HG03097 (cell line): ENCODE data around the gene CASKIN1.

Source experiments
- ATAC-seq: cut with Tn5 transposase; IDR thresholded peaks from one replicate; pipeline ENCODE4 v1.9.1; 2021; ENCODE audit not compliant: unreplicated experiment, low FRiP score

The CASKIN1 gene

DNA sequence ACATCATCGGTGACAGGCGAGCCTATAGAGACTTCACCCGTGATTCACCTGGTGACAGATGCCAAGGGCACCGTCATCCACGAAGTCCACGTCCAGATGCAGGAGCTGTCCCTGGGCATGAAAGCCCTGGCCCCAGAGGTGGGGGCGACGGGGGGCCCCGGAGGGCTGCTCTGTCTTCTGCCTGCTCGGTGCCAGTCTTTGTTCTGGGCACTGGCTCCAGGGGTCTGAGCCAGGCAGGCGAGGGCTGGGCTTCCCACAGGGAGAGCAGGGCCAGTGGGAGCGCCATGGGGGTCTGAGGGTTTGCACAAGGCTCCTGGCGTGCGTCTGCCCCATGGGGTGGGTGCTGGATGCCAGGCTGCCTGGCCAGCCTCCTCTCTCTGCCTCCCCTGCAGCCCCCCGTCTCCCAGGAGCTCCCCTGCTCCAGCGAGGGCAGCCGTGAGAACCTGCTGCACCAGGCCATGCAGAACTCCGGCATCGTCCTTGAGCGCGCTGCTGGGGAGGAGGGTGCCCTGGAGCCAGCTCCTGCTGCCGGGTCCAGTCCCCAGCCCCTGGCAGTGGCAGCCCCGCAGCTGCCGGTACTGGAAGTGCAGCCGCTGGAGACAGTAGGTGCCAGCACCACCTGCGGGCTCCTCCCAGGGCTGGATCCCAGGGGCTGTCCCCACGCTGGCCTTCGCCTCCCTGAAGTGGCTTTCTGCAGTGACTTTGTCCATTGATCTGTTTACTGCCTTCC is 36.8 kb upstream of the CASKIN1 start:
- no peak for ATAC-seq

DNA sequence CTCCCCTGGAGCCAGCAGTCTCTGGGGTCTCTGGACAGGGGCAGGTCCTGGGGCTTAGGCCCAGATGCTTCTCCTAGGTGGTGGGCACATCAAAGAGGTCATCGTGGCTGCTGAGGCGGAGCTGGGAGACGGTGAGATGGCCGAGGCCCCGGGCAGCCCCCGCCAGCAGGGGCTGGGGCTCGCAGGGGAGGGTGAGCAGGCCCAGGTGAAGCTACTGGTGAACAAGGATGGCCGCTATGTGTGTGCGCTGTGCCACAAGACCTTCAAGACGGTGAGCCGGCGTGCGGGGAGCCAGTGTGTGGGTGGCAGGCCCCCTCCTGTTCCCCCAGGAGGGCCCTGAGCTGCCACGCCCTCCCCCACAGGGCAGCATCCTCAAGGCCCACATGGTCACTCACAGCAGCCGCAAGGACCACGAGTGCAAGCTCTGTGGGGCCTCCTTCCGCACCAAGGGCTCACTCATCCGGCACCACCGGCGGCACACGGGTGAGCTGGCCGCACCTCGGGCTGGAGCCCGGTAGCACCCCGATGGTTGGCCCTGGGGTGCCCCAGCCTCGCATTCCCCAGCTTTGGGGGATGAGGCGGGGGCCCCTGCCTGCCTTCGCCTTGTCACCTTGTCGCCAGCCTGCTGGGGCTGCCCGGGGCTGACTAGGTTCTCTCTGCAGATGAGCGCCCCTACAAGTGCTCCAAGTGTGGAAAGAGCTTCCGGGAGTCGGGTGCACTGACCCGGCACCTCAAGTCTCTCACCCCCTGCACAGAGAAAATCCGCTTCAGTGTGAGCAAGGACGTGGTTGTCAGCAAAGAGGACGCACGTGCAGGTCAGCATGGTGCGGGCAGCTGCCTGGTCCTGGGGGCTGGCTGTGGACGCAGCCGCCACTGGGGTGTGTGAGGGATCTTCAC is 35.9 kb upstream of the CASKIN1 start:
- ATAC-seq, result no peak

DNA sequence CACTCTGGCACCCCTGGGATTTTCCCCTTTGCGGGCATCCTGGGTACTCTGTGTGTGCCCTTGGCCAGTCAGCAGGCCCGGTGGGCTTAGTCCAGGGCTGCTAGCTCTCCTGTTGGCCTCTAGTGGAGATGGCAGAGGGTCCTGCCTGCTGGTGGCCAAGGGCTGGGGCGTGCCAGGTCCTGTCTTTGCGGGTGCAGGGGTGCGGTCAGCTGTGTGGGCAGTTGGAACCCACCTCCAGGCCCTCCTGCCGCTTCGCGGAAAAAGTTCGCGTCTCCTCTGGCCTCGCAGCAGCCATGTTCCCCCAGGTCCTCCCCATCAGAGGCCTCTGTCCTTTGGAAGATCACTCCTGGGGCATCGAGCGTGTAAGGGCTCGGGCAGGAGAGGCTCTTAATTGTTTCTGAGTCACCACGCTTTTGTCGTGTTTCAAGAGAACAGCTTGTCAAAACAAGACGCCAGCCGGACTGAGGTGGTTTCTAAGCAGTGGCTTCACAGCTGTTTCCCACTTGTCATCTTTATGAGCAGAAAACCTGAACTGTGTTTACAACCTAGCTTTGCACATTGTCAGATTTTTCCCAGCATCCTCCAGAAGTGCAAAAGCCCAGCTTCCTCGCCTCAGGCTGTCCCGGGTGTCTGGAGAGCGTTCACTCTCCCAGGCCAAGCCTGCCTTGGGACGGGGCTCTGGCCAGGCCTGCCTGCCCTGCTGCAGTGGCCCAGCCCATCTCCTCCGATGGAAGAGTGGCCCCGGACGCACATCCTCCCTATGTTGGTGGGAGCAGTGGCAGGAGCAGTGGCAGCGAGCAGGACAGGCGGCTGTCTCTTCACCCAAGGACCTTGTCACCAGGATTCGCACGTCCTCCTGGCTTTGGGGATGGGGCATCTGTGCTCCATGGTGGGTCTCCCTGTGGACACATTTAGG is 34.9 kb upstream of the CASKIN1 start:
- no peak for ATAC-seq

DNA sequence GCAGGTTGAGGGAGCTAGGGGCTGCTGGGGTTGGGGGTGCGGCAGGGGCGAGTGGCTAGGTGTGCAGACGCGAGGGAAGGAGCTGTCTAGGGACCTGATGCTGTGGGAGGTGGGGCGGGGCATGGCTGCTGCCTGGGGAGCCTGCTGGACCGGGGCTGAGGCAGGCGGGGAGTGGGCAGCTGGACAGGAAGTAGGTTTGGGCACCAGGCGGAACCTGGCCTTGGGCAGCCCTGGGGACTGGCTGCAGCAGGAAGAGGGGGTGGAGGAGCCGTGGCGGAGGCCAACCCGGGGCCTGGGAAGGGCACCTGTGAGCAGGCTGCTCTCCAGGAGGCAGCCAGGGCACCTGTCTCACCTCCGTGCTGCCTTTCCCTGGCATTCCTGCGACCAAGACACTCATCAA is 34.0 kb upstream of the CASKIN1 start:
- no peak for ATAC-seq

DNA sequence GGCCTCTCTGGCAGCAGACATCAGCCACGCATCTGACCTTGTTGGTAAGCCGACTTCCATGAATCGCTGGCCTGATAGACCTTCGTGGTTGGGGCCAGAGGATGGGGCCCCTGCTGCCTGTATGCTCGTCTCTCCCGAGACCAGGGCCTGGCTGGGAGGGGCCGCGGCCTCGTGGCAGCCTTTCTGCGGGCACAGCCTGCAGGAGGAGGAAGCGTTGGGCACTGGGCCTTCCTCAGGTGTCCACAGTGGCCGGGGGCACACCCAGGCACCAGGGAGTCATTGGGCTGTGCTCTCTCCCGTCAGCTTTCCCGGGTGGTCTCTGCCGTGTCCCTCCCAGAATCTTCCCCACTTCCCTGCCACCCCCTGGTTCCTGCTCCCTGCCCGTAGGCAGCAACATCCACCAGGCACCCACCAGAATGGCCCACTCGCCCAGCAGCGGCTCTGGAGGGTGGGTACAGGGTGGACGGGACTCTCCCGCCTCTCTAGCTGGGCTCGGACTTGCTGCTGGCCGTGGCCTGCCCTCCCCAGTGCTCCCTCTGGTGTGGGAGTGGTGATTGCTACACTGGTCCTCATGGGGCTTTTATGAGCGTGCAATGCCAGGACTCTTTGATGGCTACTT is 33.3 kb upstream of the CASKIN1 start:
- ATAC-seq, result no peak

DNA sequence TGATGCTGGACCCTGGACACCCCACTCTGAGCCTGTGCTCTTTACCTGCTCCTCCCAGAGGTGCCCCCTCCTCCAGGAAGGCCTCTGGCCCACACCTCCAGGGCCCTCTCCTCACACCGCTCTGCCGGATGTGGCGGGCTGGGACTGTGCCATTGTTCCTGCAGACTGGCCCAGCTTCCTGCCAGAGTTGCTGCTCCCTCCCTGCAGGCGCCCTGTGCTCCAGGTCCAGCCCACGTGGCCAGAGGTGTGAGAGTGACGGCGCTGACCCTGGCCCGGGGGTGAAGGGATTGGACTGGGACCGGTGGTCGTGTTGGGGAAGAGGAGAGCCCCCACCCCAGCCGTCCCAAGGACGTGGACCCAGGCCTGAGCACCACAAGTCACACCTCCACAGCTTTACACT is 32.7 kb upstream of the CASKIN1 start:
- ATAC-seq, result no peak

DNA sequence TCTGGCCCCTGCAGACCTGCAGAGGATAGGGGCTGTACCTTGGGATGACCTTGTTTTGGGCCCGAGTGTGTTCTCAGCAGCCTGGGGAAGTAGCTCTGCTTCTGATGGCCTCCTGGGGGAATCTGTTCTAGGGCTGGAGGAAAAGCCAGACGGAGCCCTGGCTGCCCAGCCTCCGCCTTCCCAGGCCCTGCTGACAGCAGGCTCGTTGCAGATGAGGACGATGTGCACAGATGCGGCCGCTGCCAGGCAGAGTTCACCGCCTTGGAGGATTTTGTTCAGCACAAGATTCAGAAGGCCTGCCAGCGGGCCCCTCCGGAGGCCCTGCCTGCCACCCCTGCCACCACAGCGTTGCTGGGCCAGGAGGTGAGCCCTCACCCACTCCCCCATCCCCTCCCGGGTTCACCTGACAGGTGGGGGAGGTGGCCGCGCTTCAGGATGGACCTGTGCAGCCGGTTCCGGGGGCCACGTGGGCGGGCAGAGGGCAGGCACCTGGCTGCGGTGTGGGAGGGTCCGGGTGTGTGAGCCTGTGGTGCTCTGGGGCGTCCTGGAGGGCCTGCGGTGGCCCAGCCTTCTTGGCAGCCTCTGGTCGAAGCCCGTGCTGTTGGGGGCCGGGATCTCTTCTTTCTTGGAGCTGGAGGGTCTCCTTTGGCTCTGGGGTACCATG is 31.9 kb upstream of the CASKIN1 start:
- no peak for ATAC-seq

DNA sequence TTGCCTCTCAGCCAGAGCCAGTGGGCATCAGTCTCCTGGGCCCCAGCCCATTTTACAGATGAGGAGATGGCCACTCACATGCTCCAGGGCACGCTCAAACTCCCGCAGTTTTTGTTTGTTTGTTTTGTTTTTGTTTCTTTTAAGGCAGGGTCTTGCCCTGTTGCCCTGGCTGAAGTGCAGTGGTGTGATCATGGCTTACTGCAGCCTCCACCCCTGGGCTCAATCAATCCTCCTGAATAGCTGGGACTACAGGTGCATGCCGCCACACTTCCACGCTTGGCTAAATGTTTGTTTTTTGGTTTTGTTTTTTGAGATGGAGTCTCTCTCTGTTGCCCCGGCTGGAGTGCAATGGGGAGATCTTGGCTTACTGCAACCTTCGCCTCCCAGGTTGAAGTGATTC is 30.5 kb upstream of the CASKIN1 start:
- no peak for ATAC-seq

DNA sequence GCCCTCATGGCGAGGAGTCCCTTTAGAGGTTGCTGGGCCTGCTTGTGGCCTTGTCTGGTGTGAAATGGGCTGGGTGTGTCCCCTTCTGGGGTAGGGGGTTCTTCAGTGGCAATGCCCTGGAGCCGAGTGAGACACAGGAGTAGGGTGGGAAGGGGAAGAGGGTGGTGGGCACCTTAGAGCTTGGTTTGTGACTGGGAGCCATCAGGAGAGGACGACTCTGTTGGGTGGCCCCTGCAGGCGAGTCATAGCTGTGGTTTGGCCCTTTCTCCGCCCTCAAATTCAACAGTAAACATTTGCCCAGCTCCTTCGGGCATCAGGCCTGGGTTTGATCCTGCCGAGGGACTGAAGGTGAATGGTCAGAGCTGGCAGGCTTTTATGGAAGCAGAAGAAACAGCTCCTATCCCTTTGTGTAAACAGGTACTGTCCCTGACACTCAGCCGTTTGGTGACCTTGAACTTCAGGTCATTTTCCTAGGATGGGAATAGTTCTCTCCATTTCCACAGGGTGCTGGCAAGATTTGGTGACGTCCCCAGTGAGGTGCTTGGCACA is 29.9 kb upstream of the CASKIN1 start:
- ATAC-seq, result no peak

DNA sequence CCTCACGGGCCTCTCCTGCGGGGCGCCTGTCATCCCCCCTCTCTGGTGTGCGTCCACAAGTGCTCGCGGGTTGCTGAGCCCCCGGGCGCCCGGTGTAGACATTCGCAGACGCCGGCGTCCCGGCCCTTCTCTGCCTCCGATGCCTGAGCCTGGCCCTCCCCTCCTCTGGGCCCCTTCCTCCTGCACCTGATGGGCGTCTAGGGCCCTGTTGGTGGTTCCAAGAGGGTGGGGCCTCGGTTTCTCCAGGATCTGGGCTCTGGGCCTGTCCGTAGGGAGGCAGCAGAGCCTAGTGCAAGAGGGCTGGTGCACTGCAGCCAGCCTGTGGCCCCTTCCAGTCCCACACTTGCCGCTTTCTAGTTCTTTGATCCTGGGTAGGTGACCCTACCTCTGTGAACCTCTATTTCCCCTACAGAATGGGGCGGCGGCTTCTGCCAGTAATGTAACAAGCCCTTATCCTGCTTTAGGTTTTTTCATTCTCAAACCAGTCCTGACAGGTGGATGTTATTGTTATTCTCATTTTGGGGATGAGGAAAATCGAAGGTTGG is 27.6 kb upstream of the CASKIN1 start:
- ATAC-seq, result peak; percentile 22

DNA sequence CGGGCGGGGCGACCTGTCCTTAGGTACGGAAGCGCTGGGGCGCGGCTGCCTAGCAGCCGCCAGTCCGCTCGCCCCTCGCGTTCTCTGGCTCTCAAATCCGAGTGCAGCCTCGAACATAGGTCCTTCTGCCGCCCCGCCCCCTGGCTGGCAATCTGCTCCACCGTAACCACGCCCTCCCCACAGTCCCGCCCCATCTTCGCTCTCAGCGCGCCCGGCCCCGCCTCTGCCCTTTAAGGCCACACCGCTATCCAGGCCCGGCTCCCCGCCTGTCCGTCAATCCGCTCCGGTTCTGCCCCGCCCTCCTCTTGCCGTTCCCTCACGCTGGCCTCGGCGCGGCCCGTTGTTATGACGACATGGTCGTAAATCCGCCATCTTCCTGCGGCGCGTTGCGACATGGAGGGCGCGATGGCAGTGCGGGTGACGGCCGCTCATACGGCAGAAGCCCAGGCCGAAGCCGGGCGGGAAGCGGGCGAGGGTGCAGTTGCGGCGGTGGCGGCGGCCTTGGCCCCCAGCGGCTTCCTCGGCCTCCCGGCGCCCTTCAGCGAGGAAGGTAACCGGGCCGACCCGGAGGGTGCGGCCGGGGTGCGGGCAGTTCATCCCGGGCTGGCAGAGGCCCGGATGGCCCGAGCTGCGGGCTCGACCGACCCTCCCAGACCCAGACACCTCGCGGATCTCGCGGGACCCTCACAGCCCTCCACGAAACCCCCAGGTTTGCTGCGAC is 27.0 kb upstream of the CASKIN1 start, which contains the start of gene E4F1:
Gene E4F1 (plus strand): TSS at position 371 of the 721 bp plus-strand sequence. CDS start 23 bp downstream, at position 394.
- peak; percentile 87 for ATAC-seq

DNA sequence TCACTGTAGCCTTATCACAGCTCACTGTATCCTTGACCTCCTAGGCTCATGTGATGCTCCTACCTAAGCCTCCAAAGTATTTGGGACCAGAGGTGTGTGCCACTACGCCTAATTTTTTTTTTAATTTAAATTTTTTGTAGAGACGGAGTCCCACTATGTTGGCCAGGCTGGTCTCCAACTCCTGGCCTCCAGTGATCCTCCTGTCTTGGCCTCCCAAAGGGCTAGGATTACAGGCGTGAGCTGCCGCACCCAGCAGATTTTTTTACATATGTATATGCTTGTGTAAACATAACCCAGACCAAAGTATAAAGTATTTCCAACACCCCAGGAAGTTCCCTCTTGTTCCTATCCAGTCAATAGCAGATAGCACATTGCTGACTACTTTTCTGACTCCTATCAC is 19.9 kb upstream of the CASKIN1 start:
- no peak for ATAC-seq

DNA sequence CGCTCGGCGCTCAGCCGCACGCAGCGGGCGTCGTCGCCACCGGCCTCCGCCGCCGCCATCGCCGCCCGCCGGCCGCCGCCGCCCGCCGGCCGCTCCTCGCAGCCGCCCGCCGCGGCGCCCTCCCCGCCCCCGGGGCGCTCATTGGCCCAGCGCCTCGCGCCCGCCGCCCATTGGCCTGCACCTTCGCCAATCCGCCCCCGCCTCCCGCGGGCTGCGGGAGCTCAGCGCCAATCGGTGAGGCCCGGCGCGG is 18.2 kb upstream of the CASKIN1 start, which contains the start of gene PGP:
Gene PGP (minus strand): TSS at position 122 of the 250 bp plus-strand sequence. CDS start 63 bp downstream, at position 59.
- peak; percentile 80 for ATAC-seq

DNA sequence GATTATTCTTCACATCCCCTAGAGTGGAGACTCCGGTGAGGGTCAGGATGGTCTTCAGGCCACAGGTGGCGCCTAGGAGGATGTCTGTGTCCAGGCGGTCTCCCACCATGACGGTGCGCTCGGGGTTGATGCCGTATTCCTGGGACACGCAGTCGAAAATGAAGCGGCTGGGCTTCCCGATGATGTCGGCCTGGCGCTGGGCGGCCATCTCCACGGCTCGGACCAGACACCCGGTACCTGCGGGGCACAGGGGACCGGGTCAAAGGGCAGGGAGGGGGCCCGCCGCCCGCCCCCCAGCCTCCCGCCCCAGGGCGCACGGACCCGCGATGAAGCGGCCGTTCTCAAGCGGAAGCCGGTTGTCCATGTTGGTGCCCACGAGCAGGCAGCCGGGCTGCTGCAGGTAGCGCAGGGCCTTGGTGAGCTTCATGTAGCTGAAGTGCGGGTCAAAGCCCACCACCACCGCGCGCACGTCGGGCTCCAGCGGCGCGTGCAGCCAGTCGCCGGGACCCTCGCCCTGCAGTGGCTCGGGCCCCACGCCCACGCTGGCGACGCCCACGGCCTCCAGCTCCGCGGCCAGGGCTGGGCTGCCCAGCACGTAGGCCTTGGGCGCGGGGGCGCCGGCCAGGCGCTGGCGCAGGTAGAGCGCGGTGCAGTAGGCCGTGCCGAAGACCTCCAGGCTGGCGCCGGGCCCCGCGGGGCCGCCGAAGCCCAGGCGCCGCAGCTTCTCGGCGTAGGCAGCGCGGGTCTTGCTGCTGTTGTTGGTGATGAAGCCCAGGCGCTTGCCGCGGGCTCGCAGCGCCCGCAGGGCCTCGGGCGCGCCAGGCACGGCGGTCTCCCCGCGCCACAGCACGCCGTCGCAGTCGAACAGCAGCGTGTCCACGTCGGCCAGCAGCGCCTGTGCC is 17.7 kb upstream of the CASKIN1 start:
- ATAC-seq, result peak; percentile 7

DNA sequence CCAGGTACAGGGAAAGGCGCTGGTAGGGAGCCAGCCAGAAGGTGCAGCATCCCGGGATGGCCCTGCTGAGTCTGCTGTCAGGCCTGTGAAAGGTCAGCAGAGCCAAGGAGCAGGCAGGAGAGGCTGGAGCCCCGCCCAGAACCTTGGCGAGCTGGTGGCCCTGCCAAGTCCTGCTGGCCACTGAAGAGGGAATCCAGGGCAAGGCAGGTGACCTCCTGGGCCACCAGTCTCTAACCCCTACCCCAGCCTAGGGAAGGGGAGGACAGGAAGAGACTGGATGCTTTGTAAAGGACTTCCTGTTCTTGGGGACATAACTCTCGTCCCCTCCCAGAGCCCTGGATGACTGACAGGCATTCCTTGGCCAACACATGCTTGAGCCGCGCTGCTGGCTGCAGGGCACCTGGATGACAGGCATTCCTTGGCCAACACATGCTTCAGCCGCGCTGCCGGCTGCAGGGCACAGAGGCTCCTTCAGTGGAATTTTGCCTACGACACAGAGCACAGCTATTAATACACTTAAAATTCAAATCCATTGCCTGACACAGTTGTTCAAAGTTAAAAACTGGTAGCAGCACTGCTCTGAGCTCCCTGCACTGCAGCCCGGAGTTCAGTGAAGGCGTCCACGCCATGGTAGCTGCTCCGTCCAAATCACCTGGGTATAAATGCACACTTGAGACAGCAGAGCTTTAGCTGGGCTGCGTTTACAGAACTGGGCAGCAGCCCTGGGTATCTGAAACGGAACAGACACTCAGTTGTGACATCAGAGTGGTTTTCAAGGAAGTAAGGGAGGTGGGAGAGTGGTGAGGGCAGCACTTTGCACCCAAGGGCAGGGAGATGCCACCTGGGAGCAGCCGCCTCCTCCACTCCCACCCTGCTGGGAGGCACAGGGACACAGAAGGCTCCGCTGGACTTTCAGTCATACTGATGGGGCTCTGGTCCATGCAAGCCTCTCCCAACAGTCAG is 16.2 kb upstream of the CASKIN1 start:
- no peak for ATAC-seq

DNA sequence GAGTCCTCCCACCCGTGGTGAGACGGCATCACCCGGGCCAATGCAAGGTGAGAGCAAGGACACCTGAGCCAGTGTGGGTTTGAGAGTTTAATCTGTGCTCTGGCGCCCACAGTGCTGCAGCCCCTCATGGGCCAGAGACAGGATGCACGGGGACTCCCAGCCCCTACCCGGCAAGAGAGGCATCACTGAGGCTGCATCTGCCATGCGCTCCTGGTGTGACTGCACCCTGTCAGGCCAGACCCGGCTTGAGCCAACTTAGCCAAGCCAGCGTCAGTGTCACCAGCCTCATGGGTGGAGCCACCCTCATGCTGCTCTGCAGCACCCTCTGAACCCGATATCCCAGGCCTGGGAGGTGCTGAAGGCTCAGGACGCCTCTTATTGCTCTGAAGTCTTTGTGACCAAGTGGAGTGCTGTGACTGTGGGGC is 15.5 kb upstream of the CASKIN1 start:
- no peak for ATAC-seq
